Erythroblast (primary cell): ENCODE data around the gene FBRS.
A peak's percentile ranks its signal among the peaks of the same experiment; 100 is the strongest.

Experiments used
- GATA1 ChIP-seq: IDR thresholded peaks from 2 replicates; pipeline ENCODE4 v1.6.1; 2011; ENCODE audit warnings: low read depth, mild to moderate bottlenecking, control low read depth, low read length, moderate library complexity
- POLR2A ChIP-seq: IDR thresholded peaks from 2 replicates; pipeline ENCODE4 v1.6.1; 2011; ENCODE audit warnings: mild to moderate bottlenecking, low read length

DNA sequence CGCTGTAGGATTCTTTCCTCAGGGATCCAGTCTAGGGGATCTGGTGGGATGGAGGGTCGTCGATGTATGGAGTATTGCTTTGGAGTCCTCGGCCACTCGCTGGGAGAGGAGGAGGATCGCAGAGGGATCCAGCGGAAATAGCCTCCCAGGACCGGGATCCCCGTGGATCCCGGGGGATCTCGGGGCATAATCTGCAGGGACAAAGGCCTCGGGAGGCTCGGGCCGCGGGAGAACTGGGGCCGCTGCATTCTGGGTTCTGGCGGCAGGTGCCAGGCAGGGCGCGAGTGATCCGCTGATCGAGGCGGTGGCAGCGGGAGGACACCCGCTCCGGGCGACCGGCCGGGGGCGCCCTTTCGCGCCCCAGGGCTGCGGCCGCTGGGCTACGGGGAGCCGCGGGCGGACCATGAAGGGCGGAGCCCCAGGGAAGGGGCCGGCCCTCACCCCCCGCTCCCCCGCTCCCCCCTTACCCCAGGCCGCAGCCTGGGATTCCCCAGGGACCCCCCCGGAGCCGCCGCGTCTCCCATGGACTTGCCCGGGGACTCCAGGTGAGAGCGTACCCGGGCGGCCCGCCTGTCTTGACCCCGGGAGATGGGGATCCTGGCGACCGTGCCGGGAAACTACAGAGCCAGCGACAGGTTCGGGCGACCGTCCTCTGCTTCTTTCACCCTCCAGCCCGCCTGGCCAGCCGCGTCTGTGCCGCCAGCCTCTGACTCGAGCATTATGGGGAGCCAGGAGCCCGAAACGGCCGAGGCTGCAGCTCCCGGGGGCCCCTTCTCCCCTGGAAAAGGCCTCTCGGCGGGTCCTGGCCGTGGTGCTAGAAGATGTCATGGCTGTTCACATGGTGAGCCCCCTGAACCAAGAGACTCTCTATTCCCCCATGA lies 6.9 kb upstream of the FBRS start:
- TF ChIP-seq POLR2A (peak; percentile 52), GATA1 (no peak)
